Mesenchymal stem cell (in vitro differentiated cells and primary cell): ENCODE data around the gene CMSS1.

ENCODE experiments used
- DNase-seq: peaks from one replicate; pipeline ENCODE4 v3.0.0-alpha.2; 2013
- H2AFZ ChIP-seq: one replicate; pipeline ENCODE4 v1.6.1; 2013; ENCODE audit warnings: low read depth, mild to moderate bottlenecking, control low read depth, inconsistent platforms, low read length, moderate library complexity
- H2AK5ac ChIP-seq: 2 replicates; pipeline ENCODE4 v1.6.1; 2013; ENCODE audit warnings: low read length, moderate library complexity, mild to moderate bottlenecking, inconsistent platforms; ENCODE audit not compliant: severe bottlenecking
- H2BK120ac ChIP-seq: one replicate; pipeline ENCODE4 v1.6.1; 2013; ENCODE audit warnings: low read depth, mild to moderate bottlenecking, inconsistent platforms, low read length, moderate library complexity
- H2BK12ac ChIP-seq, 2 experiments: one replicate each; pipeline ENCODE4 v1.6.1; 2013; ENCODE audit warnings: inconsistent platforms in 2 of 2, low read length in 2 of 2, mild to moderate bottlenecking in 2 of 2, moderate library complexity in 2 of 2, control low read depth in 1 of 2
- H2BK15ac ChIP-seq: one replicate; pipeline ENCODE4 v1.6.1; 2013; ENCODE audit warnings: mild to moderate bottlenecking, low read depth, inconsistent platforms; ENCODE audit not compliant: poor library complexity, severe bottlenecking
- H2BK5ac ChIP-seq: 2 replicates; pipeline ENCODE4 v1.6.1; 2013; ENCODE audit warnings: low read depth, mild to moderate bottlenecking, low read length, control low read depth, inconsistent platforms; ENCODE audit not compliant: poor library complexity, severe bottlenecking
- H3K14ac ChIP-seq, 2 experiments: one replicate each; pipeline ENCODE4 v1.6.1; 2013; ENCODE audit warnings: inconsistent platforms in 2 of 2, low read length in 2 of 2, control low read depth in 1 of 2, mild to moderate bottlenecking in 1 of 2, moderate library complexity in 1 of 2
- H3K18ac ChIP-seq, 2 experiments: one replicate each; pipeline ENCODE4 v1.6.1; 2013; ENCODE audit warnings: inconsistent platforms in 2 of 2, low read length in 2 of 2, control low read depth in 1 of 2, low read depth in 1 of 2, mild to moderate bottlenecking in 1 of 2
- H3K23ac ChIP-seq, 2 experiments: one replicate each; pipeline ENCODE4 v1.6.1; 2013; ENCODE audit warnings: inconsistent platforms in 2 of 2, low read length in 2 of 2, mild to moderate bottlenecking in 2 of 2, moderate library complexity in 2 of 2, control low read depth in 1 of 2
- H3K27ac ChIP-seq: 2 replicates; pipeline ENCODE4 v1.5.1; 2013; ENCODE audit warnings: mild to moderate bottlenecking, moderate library complexity, low read length, control low read depth, inconsistent platforms; ENCODE audit not compliant: poor library complexity, severe bottlenecking
- H3K27me3 ChIP-seq, 2 experiments: 2 replicates each; pipeline versions ENCODE4 v1.6.1 to v1.7.0; 2013; ENCODE audit warnings: low read length in 2 of 2, mild to moderate bottlenecking in 2 of 2, moderate library complexity in 2 of 2, control low read depth in 1 of 2, inconsistent platforms in 1 of 2; ENCODE audit not compliant: control insufficient read depth in 1 of 2, insufficient read depth in 1 of 2
- H3K36me3 ChIP-seq, 2 experiments: 2 replicates each; pipeline versions ENCODE4 v1.6.1 to v1.7.0; 2013; ENCODE audit warnings: low read length in 2 of 2, control low read depth in 1 of 2, inconsistent platforms in 1 of 2, low read depth in 1 of 2, mild to moderate bottlenecking in 1 of 2; ENCODE audit not compliant: insufficient read depth in 2 of 2, control insufficient read depth in 1 of 2
- H3K4ac ChIP-seq, 2 experiments: one replicate each; pipeline ENCODE4 v1.6.1; 2013; ENCODE audit warnings: inconsistent platforms in 2 of 2, low read length in 2 of 2, mild to moderate bottlenecking in 2 of 2, moderate library complexity in 2 of 2, control low read depth in 1 of 2, low read depth in 1 of 2
- H3K4me1 ChIP-seq: 2 replicates; pipeline ENCODE4 v1.6.1; 2013; ENCODE audit warnings: low read depth, low read length, control low read depth; ENCODE audit not compliant: control insufficient read depth, insufficient read depth
- H3K4me2 ChIP-seq: 2 replicates; pipeline ENCODE4 v1.6.1; 2013; ENCODE audit warnings: low read length, mild to moderate bottlenecking, inconsistent platforms; ENCODE audit not compliant: poor library complexity, severe bottlenecking
- H3K4me3 ChIP-seq, 2 experiments: 2 replicates each; pipeline versions ENCODE4 v1.5.1 to v1.7.0; 2013; ENCODE audit warnings: low read length in 2 of 2, mild to moderate bottlenecking in 2 of 2, control low read depth in 1 of 2, low read depth in 1 of 2; ENCODE audit not compliant: insufficient read depth in 1 of 2
- H3K79me1 ChIP-seq: replicated peaks from 2 replicates; pipeline ENCODE4 v1.6.1; 2013; ENCODE audit warnings: mild to moderate bottlenecking, control low read depth, low read length, inconsistent platforms; ENCODE audit not compliant: poor library complexity, severe bottlenecking
- H3K9ac ChIP-seq: 2 replicates; pipeline ENCODE4 v1.7.0; 2013; ENCODE audit warnings: mild to moderate bottlenecking, low read length, moderate library complexity
- H3K9me3 ChIP-seq: 2 replicates; pipeline ENCODE4 v1.7.0; 2013; ENCODE audit warnings: mild to moderate bottlenecking, low read length; ENCODE audit not compliant: control insufficient read depth
- H4K8ac ChIP-seq: one replicate; pipeline ENCODE4 v1.6.1; 2013; ENCODE audit warnings: inconsistent platforms, mild to moderate bottlenecking, low read length, moderate library complexity
- H4K91ac ChIP-seq: one replicate; pipeline ENCODE4 v1.6.1; 2013; ENCODE audit warnings: mild to moderate bottlenecking, low read length, inconsistent platforms
- WGBS: methylation state at CpG from one replicate; pipeline ENCODE4 v1.1.7; 2013; ENCODE audit warnings: mixed read lengths; 5-methylcytosine and 5-hydroxymethylcytosine counted together

Gene CMSS1

GRCh38 chr3:100032243-100032642 is 214.6 kb downstream of the CMSS1 start:
- Histone ChIP-seq H2AFZ (no peak overlapping the region), H2BK15ac (no peak overlapping the region), H3K23ac (no peak overlapping the region), H2BK120ac (no peak overlapping the region), H3K18ac (no peak overlapping the region), H3K4me3 (no peak overlapping the region), H3K14ac (no peak overlapping the region), H3K27me3 (no peaks in the 10 kb centered on the region), H3K4ac (no peak overlapping the region), H3K27ac (peak overlapping the region; percentile 48), H2AK5ac (no peak overlapping the region), H3K79me1 (peaks cover 1% of the 10 kb centered on the region), H2BK5ac (no peak overlapping the region), H4K91ac (no peak overlapping the region), H2BK12ac (no peak overlapping the region), H3K9me3 (no peaks in the 10 kb centered on the region), H3K4me2 (no peak overlapping the region), H4K8ac (no peak overlapping the region), H3K36me3 (no peaks in the 10 kb centered on the region), H3K4me1 (no peaks in the 10 kb centered on the region), H3K9ac (no peak overlapping the region)
- 50% methylated on average over 2 of the region's 5 CpGs for WGBS
- peak; percentile 85 for DNase-seq

- H2BK15ac ChIP-seq = no peak overlapping the region
- 57% methylated on average over 1 of the region's 1 CpG for WGBS
These were observed 215.5 kb downstream of the CMSS1 start for GRCh38 chr3:100033184-100033583.

GRCh38 chr3:100033903-100034471 is 216.3 kb downstream of the CMSS1 start:
- 66% methylated on average over 3 of the region's 3 CpGs for WGBS

More at GRCh38 chr3:100033184-100033583, 215.5 kb downstream of the CMSS1 start:
- no peak overlapping the region for H3K4ac ChIP-seq
- H3K14ac ChIP-seq = no peak overlapping the region
- no peaks in the 10 kb centered on the region for H3K4me1 ChIP-seq
- peak overlapping the region; percentile 75 for H3K27ac ChIP-seq
- H4K8ac ChIP-seq = no peak overlapping the region
- H3K4me3 ChIP-seq = no peak overlapping the region
- H3K4me2 ChIP-seq = peak overlapping the region; percentile 21
- H4K91ac ChIP-seq = no peak overlapping the region
- no peaks in the 10 kb centered on the region for H3K27me3 ChIP-seq
- DNase-seq = peak; percentile 65
- H2BK5ac ChIP-seq = peak overlapping the region; percentile 24
- H2AFZ ChIP-seq = no peak overlapping the region
- no peak overlapping the region for H2BK120ac ChIP-seq
- H3K36me3 ChIP-seq = no peaks in the 10 kb centered on the region
- H3K9me3 ChIP-seq = no peaks in the 10 kb centered on the region
- no peak overlapping the region for H3K18ac ChIP-seq
- H3K79me1 ChIP-seq = no peaks in the 10 kb centered on the region
- no peak overlapping the region for H2AK5ac ChIP-seq
- H3K23ac ChIP-seq = no peak overlapping the region
- no peak overlapping the region for H3K9ac ChIP-seq
- peak overlapping the region in 1 of 2 experiments; percentile 77 for H2BK12ac ChIP-seq

GRCh38 chr3:100039075-100039474 is 221.4 kb downstream of the CMSS1 start:
- H3K9me3 ChIP-seq = no peaks in the 10 kb centered on the region
- no peaks in the 10 kb centered on the region for H3K36me3 ChIP-seq
- no peak overlapping the region for H3K4ac ChIP-seq
- H2AFZ ChIP-seq = no peak overlapping the region
- H3K4me3 ChIP-seq = no peak overlapping the region
- no peak overlapping the region for H2BK15ac ChIP-seq
- no peak overlapping the region for H2AK5ac ChIP-seq
- DNase-seq = no peak
- H4K91ac ChIP-seq = no peak overlapping the region
- no peak overlapping the region for H2BK5ac ChIP-seq
- no peak overlapping the region for H4K8ac ChIP-seq
- no peak overlapping the region for H2BK12ac ChIP-seq
- no peak overlapping the region for H3K23ac ChIP-seq
- no peak overlapping the region for H3K14ac ChIP-seq
- H3K4me1 ChIP-seq = peaks cover 3% of the 10 kb centered on the region
- H3K27ac ChIP-seq = no peak overlapping the region
- H3K18ac ChIP-seq = no peak overlapping the region
- H3K27me3 ChIP-seq = no peaks in the 10 kb centered on the region
- H2BK120ac ChIP-seq = no peak overlapping the region
- H3K79me1 ChIP-seq = peaks cover 1% of the 10 kb centered on the region
- H3K9ac ChIP-seq = no peak overlapping the region
- no peak overlapping the region for H3K4me2 ChIP-seq

More at GRCh38 chr3:100033903-100034471, 216.3 kb downstream of the CMSS1 start:
- H2AFZ ChIP-seq = no peak overlapping the region
- H3K14ac ChIP-seq = no peak overlapping the region
- H3K27me3 ChIP-seq = no peaks in the 10 kb centered on the region
- H4K8ac ChIP-seq = no peak overlapping the region
- H3K18ac ChIP-seq = no peak overlapping the region
- no peak overlapping the region for H2BK12ac ChIP-seq
- peak overlapping the region; percentile 29 for H3K27ac ChIP-seq
- no peak overlapping the region for H2AK5ac ChIP-seq
- H3K36me3 ChIP-seq = no peaks in the 10 kb centered on the region
- no peaks in the 10 kb centered on the region for H3K9me3 ChIP-seq
- no peak overlapping the region for H4K91ac ChIP-seq
- no peak overlapping the region for H3K4me2 ChIP-seq
- peaks cover 2% of the 10 kb centered on the region for H3K4me1 ChIP-seq
- DNase-seq = peak; percentile 82
- no peak overlapping the region for H3K9ac ChIP-seq
- H2BK120ac ChIP-seq = no peak overlapping the region
- no peak overlapping the region for H3K4me3 ChIP-seq
- H3K79me1 ChIP-seq = no peaks in the 10 kb centered on the region
- H2BK15ac ChIP-seq = no peak overlapping the region
- H3K4ac ChIP-seq = no peak overlapping the region
- no peak overlapping the region for H2BK5ac ChIP-seq
- no peak overlapping the region for H3K23ac ChIP-seq
